BE2C (cell line): ENCODE results near the gene STAMBPL1.
"Not testable (repeated sequence)": the region's sequence is repeated elsewhere in the genome, so short reads cannot be mapped to it uniquely, and the experiment has no call there.

Experiments
- DNase-seq: peaks from one replicate; pipeline ENCODE4 v3.0.0-alpha.2; 2020
- H3K27me3 ChIP-seq: fragments of 250-450 bp; sonication (Bioruptor Pico); 2 replicates; pipeline ENCODE4 v1.5.1; 2020; ENCODE audit warnings: mild to moderate bottlenecking
- H3K36me3 ChIP-seq: fragments of 250-450 bp; sonication (Bioruptor Pico); 2 replicates; pipeline ENCODE4 v1.5.1; 2020; ENCODE audit warnings: mild to moderate bottlenecking
- H3K4me1 ChIP-seq: fragments of 250-450 bp; sonication (Bioruptor Pico); 2 replicates; pipeline ENCODE4 v1.5.1; 2020
- H3K4me3 ChIP-seq: 2 replicates; pipeline ENCODE4 v1.5.1; 2011; ENCODE audit warnings: low read depth, low read length
- H3K9me3 ChIP-seq: fragments of 250-450 bp; sonication (Bioruptor Pico); 2 replicates; pipeline ENCODE4 v1.5.1; 2020
- CTCF ChIP-seq: IDR thresholded peaks from 2 replicates; pipeline ENCODE4 v1.5.1; 2012; ENCODE audit warnings: mild to moderate bottlenecking, low read depth, low read length

Gene STAMBPL1

GRCh38 chr10:88835096-88835909, 44.7 kb upstream of the STAMBPL1 start:
- peaks cover 4% of the 10 kb centered on the region; the same call in 1 of the 2 replicates for H3K4me1 ChIP-seq
- H3K27me3 ChIP-seq = no peaks in the 10 kb centered on the region
- H3K9me3 ChIP-seq = no peaks in the 10 kb centered on the region
- H3K36me3 ChIP-seq = no peaks in the 10 kb centered on the region
- H3K4me3 ChIP-seq = no peak overlapping the region
- peak; percentile 90 for TF ChIP-seq CTCF
- DNase-seq = peak; percentile 80

GRCh38 chr10:88835910-88836221, 44.2 kb upstream of the STAMBPL1 start:
- no peaks in the 10 kb centered on the region for H3K27me3 ChIP-seq
- H3K4me3 ChIP-seq = no peak overlapping the region
- H3K4me1 ChIP-seq = peaks cover 4% of the 10 kb centered on the region; the same call in 1 of the 2 replicates
- no peak for TF ChIP-seq CTCF
- no peaks in the 10 kb centered on the region for H3K36me3 ChIP-seq
- DNase-seq = no peak
- no peaks in the 10 kb centered on the region for H3K9me3 ChIP-seq

GRCh38 chr10:88837632-88838031, 42.4 kb upstream of the STAMBPL1 start:
- not testable (repeated sequence) for H3K9me3 ChIP-seq, H3K27me3 ChIP-seq, H3K4me1 ChIP-seq, H3K4me3 ChIP-seq, DNase-seq, H3K36me3 ChIP-seq

DNA sequence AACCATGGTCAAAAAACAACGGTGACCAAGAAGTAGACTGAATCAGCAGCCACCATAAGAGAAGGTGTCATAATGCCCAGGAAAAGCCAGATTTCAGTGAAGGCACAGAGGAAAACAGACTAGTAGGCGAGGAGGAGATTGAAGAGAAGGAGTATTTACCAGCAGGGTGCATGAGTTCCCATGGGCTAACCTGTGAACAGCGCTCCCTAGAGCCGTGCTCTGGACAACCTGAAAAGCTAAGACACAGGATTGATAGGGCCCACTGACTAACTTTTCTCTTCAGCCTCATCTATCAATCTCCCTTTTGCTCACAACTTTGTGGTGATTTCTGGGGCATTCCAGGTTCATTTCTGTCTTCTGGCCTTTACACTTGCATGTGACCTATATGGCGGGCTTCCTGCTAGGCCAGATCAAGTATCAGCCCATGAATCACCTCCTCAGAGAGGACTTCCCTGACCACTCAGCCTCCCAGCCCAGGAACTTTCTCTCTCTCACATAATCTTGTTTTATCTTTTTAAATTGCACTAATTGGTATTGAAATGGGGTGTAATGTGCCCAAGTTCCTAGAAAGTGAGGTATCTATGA, 41.2 kb upstream of the STAMBPL1 start:
- TF ChIP-seq CTCF = no peak
- no peaks in the 10 kb centered on the region for H3K27me3 ChIP-seq

DNA sequence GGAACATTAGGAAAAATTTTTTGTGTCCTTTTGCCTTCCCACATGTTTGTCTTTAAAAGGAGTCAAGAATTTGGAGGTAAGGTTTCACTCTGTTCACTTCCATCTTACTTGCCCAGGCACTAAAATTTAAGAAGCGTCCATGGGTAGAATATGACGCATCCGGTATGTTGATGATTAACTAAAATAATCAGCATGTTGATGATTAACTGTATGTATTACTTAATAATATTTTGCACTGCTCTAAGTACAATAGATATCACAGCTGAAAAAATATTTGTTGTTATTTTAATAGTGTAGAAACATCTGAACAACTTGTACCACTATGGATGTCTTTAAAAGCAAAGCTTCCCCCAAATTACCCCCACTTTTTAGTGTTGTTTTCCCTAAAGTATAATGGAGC, 39.9 kb upstream of the STAMBPL1 start:
- no peak for TF ChIP-seq CTCF
- no peaks in the 10 kb centered on the region for H3K36me3 ChIP-seq
- H3K4me1 ChIP-seq = peaks cover 4% of the 10 kb centered on the region; the same call in 1 of the 2 replicates
- no peaks in the 10 kb centered on the region for H3K9me3 ChIP-seq
- no peaks in the 10 kb centered on the region for H3K27me3 ChIP-seq
- DNase-seq = no peak
- no peak overlapping the region for H3K4me3 ChIP-seq

More for the DNA sequence above, 41.2 kb upstream of the STAMBPL1 start:
- Histone ChIP-seq H3K9me3 (no peaks in the 10 kb centered on the region), H3K4me1 (peaks cover 4% of the 10 kb centered on the region; the same call in 1 of the 2 replicates), H3K36me3 (no peaks in the 10 kb centered on the region), H3K4me3 (no peak overlapping the region)
- DNase-seq = no peak

GRCh38 chr10:88840881-88841280, 39.2 kb upstream of the STAMBPL1 start:
- Histone ChIP-seq H3K4me3 (no peak overlapping the region), H3K36me3 (no peaks in the 10 kb centered on the region), H3K9me3 (no peaks in the 10 kb centered on the region), H3K4me1 (peaks cover 2% of the 10 kb centered on the region; the same call in 1 of the 2 replicates), H3K27me3 (no peaks in the 10 kb centered on the region)
- no peak for TF ChIP-seq CTCF
- no peak for DNase-seq
